ENCODE results near the gene TRIM33.

The TRIM33 gene

DNA sequence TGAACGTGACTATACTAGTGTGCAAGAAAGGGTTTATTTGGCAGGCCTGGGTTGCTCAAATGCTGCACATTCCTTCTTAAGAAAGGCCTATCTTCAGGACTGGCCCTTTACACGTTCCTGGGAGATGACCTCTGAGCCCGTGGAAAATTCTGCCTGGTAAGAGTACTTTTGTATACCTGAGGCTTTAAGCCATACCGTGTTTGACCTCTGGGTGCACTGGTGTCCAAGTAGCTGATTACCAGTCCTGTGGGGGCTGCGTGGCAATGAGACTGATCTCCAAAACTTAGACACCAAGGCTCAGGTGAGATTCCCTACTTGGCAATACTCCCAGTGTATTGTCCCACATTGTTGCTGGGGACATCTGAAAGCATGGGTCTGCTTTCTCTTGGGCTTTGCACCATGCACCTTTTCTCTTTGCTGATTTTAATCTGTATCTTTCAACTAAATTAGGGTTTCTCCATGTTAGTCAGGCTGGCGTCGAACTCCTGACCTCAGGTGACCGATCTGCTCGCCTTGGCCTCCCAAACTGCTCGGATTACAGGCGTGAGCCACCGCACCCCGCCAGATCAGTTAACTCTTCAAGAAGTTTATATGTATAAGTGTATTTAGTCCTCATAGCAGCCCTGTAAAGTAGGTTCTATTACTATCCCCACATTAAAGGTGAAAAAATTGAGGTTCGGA lies 44.5 kb downstream of the TRIM33 start:
- H3K4me1 ChIP-seq (ENCODE audit: insufficient read depth, low read length, severe bottlenecking), result peaks cover 27% of the 10 kb centered on the region
- H3F3A ChIP-seq (ENCODE audit: insufficient read depth, low read length), result no peaks in the 10 kb centered on the region
- peaks cover 69% of the 10 kb centered on the region for H3K79me2 ChIP-seq (ENCODE audit: insufficient read depth, low read length)
- no peaks in the 10 kb centered on the region for H4K20me1 ChIP-seq (ENCODE audit: insufficient read depth, low read length)
- H3K9me2 ChIP-seq (ENCODE audit: low read depth, low read length), result no peaks in the 10 kb centered on the region
- no peak overlapping the region for H2AFZ ChIP-seq (ENCODE audit: low read length)
- no peaks in the 10 kb centered on the region for H3K9me3 ChIP-seq (ENCODE audit: low read length)
- TF ChIP-seq EZH2 (IDR thresholded peaks at IDR 0.05; ENCODE audit: borderline replicate concordance, low read length), result no peak
- TF ChIP-seq, protein P1, sequence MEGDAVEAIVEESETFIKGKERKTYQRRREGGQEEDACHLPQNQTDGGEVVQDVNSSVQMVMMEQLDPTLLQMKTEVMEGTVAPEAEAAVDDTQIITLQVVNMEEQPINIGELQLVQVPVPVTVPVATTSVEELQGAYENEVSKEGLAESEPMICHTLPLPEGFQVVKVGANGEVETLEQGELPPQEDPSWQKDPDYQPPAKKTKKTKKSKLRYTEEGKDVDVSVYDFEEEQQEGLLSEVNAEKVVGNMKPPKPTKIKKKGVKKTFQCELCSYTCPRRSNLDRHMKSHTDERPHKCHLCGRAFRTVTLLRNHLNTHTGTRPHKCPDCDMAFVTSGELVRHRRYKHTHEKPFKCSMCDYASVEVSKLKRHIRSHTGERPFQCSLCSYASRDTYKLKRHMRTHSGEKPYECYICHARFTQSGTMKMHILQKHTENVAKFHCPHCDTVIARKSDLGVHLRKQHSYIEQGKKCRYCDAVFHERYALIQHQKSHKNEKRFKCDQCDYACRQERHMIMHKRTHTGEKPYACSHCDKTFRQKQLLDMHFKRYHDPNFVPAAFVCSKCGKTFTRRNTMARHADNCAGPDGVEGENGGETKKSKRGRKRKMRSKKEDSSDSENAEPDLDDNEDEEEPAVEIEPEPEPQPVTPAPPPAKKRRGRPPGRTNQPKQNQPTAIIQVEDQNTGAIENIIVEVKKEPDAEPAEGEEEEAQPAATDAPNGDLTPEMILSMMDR (IDR thresholded peaks at IDR 0.05; ENCODE audit: low read length), result no peak
- H3K4me2 ChIP-seq (ENCODE audit: low read length), result no peak overlapping the region
- H3K36me3 ChIP-seq (ENCODE audit: insufficient read depth, low read length), result peaks cover 27% of the 10 kb centered on the region; the same call in 1 of the 2 replicates
- no peaks in the 10 kb centered on the region for H3K27me3 ChIP-seq (ENCODE audit: insufficient read depth, low read length)
- H3K27ac ChIP-seq (ENCODE audit: low read depth, low read length, poor library complexity, severe bottlenecking), result no peak overlapping the region
- H3K4me3 ChIP-seq (ENCODE audit: low read depth, low read length, poor library complexity, severe bottlenecking), result no peak overlapping the region
- no peak overlapping the region for H3K9ac ChIP-seq (ENCODE audit: low read length)

DNA sequence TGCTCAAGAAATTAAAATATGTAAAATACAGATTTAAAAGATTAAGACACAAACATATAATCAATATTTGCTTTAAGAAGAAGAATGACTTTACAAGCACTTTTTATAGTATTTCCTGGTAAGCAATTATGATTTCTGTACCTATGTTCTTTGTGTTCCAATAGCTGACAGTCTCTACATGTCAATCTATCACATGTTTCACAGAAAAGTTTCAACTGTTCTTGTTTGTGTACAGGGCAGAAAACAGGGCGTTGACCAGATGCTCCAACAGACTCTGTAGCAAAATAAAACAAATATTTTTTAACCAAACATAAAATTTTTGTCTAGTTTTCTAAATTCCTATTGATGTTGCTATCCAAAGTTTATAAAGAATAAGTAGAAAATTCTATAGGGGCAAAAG lies 48.0 kb downstream of the TRIM33 start:
- Histone ChIP-seq H3K4me2 (ENCODE audit: low read length) (no peak overlapping the region), H2AFZ (ENCODE audit: low read length) (no peak overlapping the region), H3K9me3 (ENCODE audit: low read length) (peaks cover 7% of the 10 kb centered on the region; the same call in 1 of the 2 replicates), H3K9me2 (ENCODE audit: low read depth, low read length) (no peaks in the 10 kb centered on the region), H3K4me3 (ENCODE audit: low read depth, low read length, poor library complexity, severe bottlenecking) (no peak overlapping the region), H3K36me3 (ENCODE audit: insufficient read depth, low read length) (peaks cover 56% of the 10 kb centered on the region), H3K4me1 (ENCODE audit: insufficient read depth, low read length, severe bottlenecking) (peaks cover 10% of the 10 kb centered on the region), H3K9ac (ENCODE audit: low read length) (no peak overlapping the region), H3K27ac (ENCODE audit: low read depth, low read length, poor library complexity, severe bottlenecking) (no peak overlapping the region), H3K27me3 (ENCODE audit: insufficient read depth, low read length) (no peaks in the 10 kb centered on the region), H3F3A (ENCODE audit: insufficient read depth, low read length) (no peaks in the 10 kb centered on the region), H3K79me2 (ENCODE audit: insufficient read depth, low read length) (peaks cover 36% of the 10 kb centered on the region), H4K20me1 (ENCODE audit: insufficient read depth, low read length) (no peaks in the 10 kb centered on the region)
- TF ChIP-seq, protein P1 (IDR thresholded peaks at IDR 0.05; ENCODE audit: low read length), result no peak
- no peak for TF ChIP-seq EZH2 (IDR thresholded peaks at IDR 0.05; ENCODE audit: borderline replicate concordance, low read length)

DNA sequence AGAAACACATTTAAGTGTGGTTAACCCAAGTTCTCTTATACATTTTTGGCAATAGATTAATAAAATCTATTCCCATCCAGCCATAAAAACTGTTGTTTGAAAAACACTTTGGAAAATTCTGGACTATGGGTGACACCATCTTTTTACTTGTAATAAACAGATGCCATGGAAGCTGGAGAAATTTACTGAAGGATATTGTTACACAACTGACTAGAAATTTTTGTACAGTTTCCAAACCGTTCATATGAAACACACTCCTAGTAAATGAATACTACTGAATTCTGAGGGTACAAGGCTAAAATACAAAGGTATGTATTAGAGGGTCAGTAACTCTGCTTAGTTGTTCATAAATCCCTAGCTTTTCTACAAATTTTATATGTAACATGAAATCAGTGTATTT lies 48.7 kb downstream of the TRIM33 start:
- Histone ChIP-seq H3K4me1 (ENCODE audit: insufficient read depth, low read length, severe bottlenecking) (peaks cover 3% of the 10 kb centered on the region), H2AFZ (ENCODE audit: low read length) (no peak overlapping the region), H3K79me2 (ENCODE audit: insufficient read depth, low read length) (peaks cover 30% of the 10 kb centered on the region), H3K9ac (ENCODE audit: low read length) (no peak overlapping the region), H3K4me3 (ENCODE audit: low read depth, low read length, poor library complexity, severe bottlenecking) (no peak overlapping the region), H3F3A (ENCODE audit: insufficient read depth, low read length) (no peaks in the 10 kb centered on the region), H3K36me3 (ENCODE audit: insufficient read depth, low read length) (peaks cover 62% of the 10 kb centered on the region), H3K27ac (ENCODE audit: low read depth, low read length, poor library complexity, severe bottlenecking) (no peak overlapping the region), H3K27me3 (ENCODE audit: insufficient read depth, low read length) (no peaks in the 10 kb centered on the region), H3K4me2 (ENCODE audit: low read length) (no peak overlapping the region), H3K9me2 (ENCODE audit: low read depth, low read length) (no peaks in the 10 kb centered on the region), H3K9me3 (ENCODE audit: low read length) (peaks cover 7% of the 10 kb centered on the region; the same call in 1 of the 2 replicates), H4K20me1 (ENCODE audit: insufficient read depth, low read length) (no peaks in the 10 kb centered on the region)
- TF ChIP-seq, protein P1 (IDR thresholded peaks at IDR 0.05; ENCODE audit: low read length), result no peak
